Osteocyte (in vitro differentiated cells): Measurements from ENCODE around the gene UBE2I. TPM values are rescaled to one million over a fixed set of nuclear protein-coding genes. Genes with fewer than 3 reads are reported as not detected.

Experiments
- DNase-seq: peaks from one replicate; pipeline ENCODE4 v3.0.0; 2021; ENCODE audit warnings: mixed read lengths; ENCODE audit not compliant: unreplicated experiment; ENCODE audit errors: extremely low spot score
- H3K27ac Mint-ChIP-seq: one replicate; pipeline ENCODE4 v1.8.0; 2021; ENCODE audit warnings: mild to moderate bottlenecking, mixed read lengths; ENCODE audit not compliant: unreplicated experiment
- H3K27me3 Mint-ChIP-seq: one replicate; pipeline ENCODE4 v1.8.0; 2021; ENCODE audit warnings: mixed read lengths; ENCODE audit not compliant: unreplicated experiment
- H3K36me3 Mint-ChIP-seq: one replicate; pipeline ENCODE4 v1.8.0; 2021; ENCODE audit warnings: mixed read lengths; ENCODE audit not compliant: unreplicated experiment
- H3K4me1 Mint-ChIP-seq: one replicate; pipeline ENCODE4 v1.8.0; 2021; ENCODE audit warnings: mixed read lengths; ENCODE audit not compliant: unreplicated experiment
- H3K4me3 Mint-ChIP-seq: one replicate; pipeline ENCODE4 v1.8.0; 2021; ENCODE audit warnings: mild to moderate bottlenecking, moderate library complexity, mixed read lengths; ENCODE audit not compliant: unreplicated experiment
- H3K9me3 Mint-ChIP-seq: one replicate; pipeline ENCODE4 v1.8.0; 2021; ENCODE audit warnings: mixed read lengths; ENCODE audit not compliant: unreplicated experiment
- total RNA-seq: library from RNA; stranded (reverse); gene quantifications from 2 replicates; pipeline ENCODE4 v1.2.1, GENCODE V29; 2021
- TF ChIP-seq, protein P1 (sequence below): fragments of 200-600 bp; sonication (generic); IDR thresholded peaks from 2 replicates; pipeline ENCODE4 v1.5.0; 2021; ENCODE audit warnings: antibody characterized with exemption, mild to moderate bottlenecking, moderate library complexity

Gene UBE2I
- total RNA-seq, 1 donor from 2014 or later: 131 TPM

GRCh38 chr16:1351582-1352362 lies 42.3 kb downstream of the UBE2I start, which contains the start of the genes GNPTG and TSR3:
Gene GNPTG, plus strand, starts transcription at chr16:1351931. Its CDS starts 35 bp downstream, at chr16:1351966.
Gene TSR3, minus strand, starts transcription at chr16:1351878. Its CDS starts 74 bp downstream, at chr16:1351804.
- Mint-ChIP-seq H3K4me1 (peaks cover 27% of the 10 kb centered on the region), H3K4me3 (peak within 1 kb of the TSS; percentile 86), H3K27me3 (no peaks in the 10 kb centered on the region), H3K36me3 (peaks cover 7% of the 10 kb centered on the region), H3K9me3 (no peaks in the 10 kb centered on the region), H3K27ac (peak within 1 kb of the TSS; percentile 59)
- TF ChIP-seq, protein P1, sequence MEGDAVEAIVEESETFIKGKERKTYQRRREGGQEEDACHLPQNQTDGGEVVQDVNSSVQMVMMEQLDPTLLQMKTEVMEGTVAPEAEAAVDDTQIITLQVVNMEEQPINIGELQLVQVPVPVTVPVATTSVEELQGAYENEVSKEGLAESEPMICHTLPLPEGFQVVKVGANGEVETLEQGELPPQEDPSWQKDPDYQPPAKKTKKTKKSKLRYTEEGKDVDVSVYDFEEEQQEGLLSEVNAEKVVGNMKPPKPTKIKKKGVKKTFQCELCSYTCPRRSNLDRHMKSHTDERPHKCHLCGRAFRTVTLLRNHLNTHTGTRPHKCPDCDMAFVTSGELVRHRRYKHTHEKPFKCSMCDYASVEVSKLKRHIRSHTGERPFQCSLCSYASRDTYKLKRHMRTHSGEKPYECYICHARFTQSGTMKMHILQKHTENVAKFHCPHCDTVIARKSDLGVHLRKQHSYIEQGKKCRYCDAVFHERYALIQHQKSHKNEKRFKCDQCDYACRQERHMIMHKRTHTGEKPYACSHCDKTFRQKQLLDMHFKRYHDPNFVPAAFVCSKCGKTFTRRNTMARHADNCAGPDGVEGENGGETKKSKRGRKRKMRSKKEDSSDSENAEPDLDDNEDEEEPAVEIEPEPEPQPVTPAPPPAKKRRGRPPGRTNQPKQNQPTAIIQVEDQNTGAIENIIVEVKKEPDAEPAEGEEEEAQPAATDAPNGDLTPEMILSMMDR: no peak
- peak; percentile 95 for DNase-seq

DNA sequence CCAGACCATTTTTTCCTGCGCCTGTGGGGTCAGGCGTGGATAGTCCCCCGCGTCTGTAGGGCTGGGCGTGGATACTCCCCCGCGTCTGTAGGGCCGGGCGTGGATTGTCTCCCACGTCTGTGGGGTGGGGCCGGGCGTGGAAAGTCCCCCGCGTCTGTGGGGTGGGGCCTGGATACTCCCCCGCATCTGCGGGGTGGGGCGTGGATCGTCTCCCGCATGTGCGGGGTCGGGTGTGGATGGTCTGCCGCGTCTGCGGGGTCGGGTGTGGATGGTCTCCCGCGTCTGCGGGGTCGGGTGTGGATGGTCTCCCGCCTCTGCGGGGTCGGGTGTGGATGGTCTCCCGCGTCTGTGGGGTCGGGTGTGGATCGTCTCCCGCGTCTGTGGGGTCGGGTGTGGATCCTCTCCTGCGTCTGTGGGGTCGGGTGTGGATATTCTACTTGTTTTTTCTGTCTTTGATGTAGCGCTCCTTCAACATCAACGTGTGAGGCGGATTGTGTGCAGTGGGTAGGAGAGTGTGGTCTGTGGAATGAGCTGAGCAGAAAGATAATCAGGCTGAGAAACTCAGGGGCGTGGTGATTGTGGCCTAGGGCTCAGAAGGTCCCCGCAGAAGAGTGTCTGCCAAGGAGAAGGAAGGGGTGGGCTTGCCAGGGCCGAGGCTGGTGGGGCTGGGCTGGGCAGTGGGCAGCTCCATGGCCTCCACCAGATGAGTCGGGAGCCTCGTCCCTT lies 45.5 kb downstream of the UBE2I start:
- H3K27ac Mint-ChIP-seq: no peak overlapping the region
- H3K36me3 Mint-ChIP-seq: peaks cover 3% of the 10 kb centered on the region
- H3K27me3 Mint-ChIP-seq: no peaks in the 10 kb centered on the region
- DNase-seq: no peak
- TF ChIP-seq, protein P1: no peak
- H3K4me3 Mint-ChIP-seq: no peak overlapping the region
- H3K4me1 Mint-ChIP-seq: peaks cover 27% of the 10 kb centered on the region
- no peaks in the 10 kb centered on the region for H3K9me3 Mint-ChIP-seq

DNA sequence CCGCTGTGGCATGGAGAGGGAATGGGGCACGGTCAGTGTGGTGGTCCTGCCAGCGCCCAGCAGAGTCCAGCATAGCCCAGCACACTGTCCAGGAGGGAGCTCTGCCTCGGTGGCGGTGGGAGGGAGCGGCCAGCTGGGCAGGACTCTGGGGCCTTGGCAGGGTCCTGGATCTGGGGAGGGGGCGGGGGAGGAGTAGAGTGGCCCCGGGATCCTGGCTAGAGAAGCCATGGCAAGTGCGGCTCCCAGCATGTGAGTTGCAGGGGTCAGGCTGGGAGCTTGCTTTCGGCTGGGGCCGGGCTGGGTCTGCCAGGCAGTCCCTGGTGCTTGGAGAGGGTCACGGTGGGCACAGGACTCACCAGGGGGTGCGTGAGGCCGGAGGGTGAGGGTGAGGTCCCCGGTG lies 46.2 kb downstream of the UBE2I start:
- no peak for DNase-seq
- Mint-ChIP-seq H3K4me3 (no peak overlapping the region), H3K4me1 (peaks cover 26% of the 10 kb centered on the region), H3K27me3 (no peaks in the 10 kb centered on the region), H3K9me3 (no peaks in the 10 kb centered on the region), H3K27ac (no peak overlapping the region), H3K36me3 (no peaks in the 10 kb centered on the region)
- TF ChIP-seq, protein P1: no peak

- H3K27me3 Mint-ChIP-seq: no peaks in the 10 kb centered on the region
- H3K4me3 Mint-ChIP-seq: no peak overlapping the region
- no peak for DNase-seq
- H3K27ac Mint-ChIP-seq: no peak overlapping the region
- H3K9me3 Mint-ChIP-seq: no peaks in the 10 kb centered on the region
- H3K4me1 Mint-ChIP-seq: peaks cover 23% of the 10 kb centered on the region
- TF ChIP-seq, protein P1: no peak
- H3K36me3 Mint-ChIP-seq: no peaks in the 10 kb centered on the region
Measured at GRCh38 chr16:1356061-1356900, 46.8 kb downstream of the UBE2I start.
